ENCODE measurements around the gene MAST2. TPM values are rescaled to one million over a fixed set of nuclear protein-coding genes. Genes with fewer than 3 reads are reported as not detected.

Gene MAST2
- total and polyA plus RNA-seq, 2 of the 4 experiments (the other 2 are of a cell fraction): 14.2 to 41.0 TPM

GRCh38 chr1:45974541-45975269 is 171.3 kb downstream of the MAST2 start:
- H3K9ac ChIP-seq (ENCODE audit: low read depth, low read length): no peak overlapping the region
- H3K4me3 ChIP-seq (ENCODE audit: insufficient read depth, low read depth, low read length): no peak overlapping the region
- peaks cover 15 to 24% of the 10 kb centered on the region in 2 experiments for H3K79me1 ChIP-seq (ENCODE audit: low read depth in 1 of 2, low read length in 2 of 2)
- peaks cover 7% of the 10 kb centered on the region; the same call in 1 of the 2 replicates for H3K36me3 ChIP-seq (ENCODE audit: control insufficient read depth, insufficient read depth, low read length)
- DNase-seq (peak; percentile 68), ATAC-seq (ENCODE audit: low read depth) (no peak)
- H3K27ac ChIP-seq (ENCODE audit: insufficient read depth, low read length): no peak overlapping the region
- no peaks in the 10 kb centered on the region for H3K9me3 ChIP-seq (ENCODE audit: control insufficient read depth, insufficient read depth, low read length)
- H3K4ac ChIP-seq (ENCODE audit: low read depth, low read length): no peak overlapping the region
- POLR2A ChIA-PET (ENCODE audit: unreplicated experiment): no interaction called here
- peaks cover 2% of the 10 kb centered on the region; the same call in 1 of the 2 replicates for H3K4me1 ChIP-seq (ENCODE audit: control insufficient read depth, insufficient read depth, low read length)
- H2AK5ac ChIP-seq (ENCODE audit: low read depth, low read length): no peak overlapping the region
- TF ChIP-seq MAFK (IDR thresholded peaks at IDR 0.05; ENCODE audit: low read depth, low read length) (no peak), MAZ (IDR thresholded peaks at IDR 0.05; ENCODE audit: borderline replicate concordance, low read depth, low read length) (no peak), POLR2A (IDR thresholded peaks at IDR 0.05; ENCODE audit: low read depth, low read length) (no peak), RAD21 (IDR thresholded peaks at IDR 0.05; ENCODE audit: low read length) (no peak), SMC3 (IDR thresholded peaks at IDR 0.05; ENCODE audit: low read depth, low read length) (no peak), BHLHE40 (IDR thresholded peaks at IDR 0.05; ENCODE audit: low read depth, low read length) (no peak), CEBPB (IDR thresholded peaks at IDR 0.05; ENCODE audit: low read depth, low read length) (no peak), USF2 (IDR thresholded peaks at IDR 0.05; ENCODE audit: low read depth, low read length) (no peak)
- TF ChIP-seq, protein P1, sequence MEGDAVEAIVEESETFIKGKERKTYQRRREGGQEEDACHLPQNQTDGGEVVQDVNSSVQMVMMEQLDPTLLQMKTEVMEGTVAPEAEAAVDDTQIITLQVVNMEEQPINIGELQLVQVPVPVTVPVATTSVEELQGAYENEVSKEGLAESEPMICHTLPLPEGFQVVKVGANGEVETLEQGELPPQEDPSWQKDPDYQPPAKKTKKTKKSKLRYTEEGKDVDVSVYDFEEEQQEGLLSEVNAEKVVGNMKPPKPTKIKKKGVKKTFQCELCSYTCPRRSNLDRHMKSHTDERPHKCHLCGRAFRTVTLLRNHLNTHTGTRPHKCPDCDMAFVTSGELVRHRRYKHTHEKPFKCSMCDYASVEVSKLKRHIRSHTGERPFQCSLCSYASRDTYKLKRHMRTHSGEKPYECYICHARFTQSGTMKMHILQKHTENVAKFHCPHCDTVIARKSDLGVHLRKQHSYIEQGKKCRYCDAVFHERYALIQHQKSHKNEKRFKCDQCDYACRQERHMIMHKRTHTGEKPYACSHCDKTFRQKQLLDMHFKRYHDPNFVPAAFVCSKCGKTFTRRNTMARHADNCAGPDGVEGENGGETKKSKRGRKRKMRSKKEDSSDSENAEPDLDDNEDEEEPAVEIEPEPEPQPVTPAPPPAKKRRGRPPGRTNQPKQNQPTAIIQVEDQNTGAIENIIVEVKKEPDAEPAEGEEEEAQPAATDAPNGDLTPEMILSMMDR (conservative IDR thresholded peaks at IDR 0.05; ENCODE audit: low read depth, low read length): no peak
- no peak overlapping the region for H2BK20ac ChIP-seq (ENCODE audit: low read depth, low read length)
- H4K20me1 ChIP-seq (ENCODE audit: insufficient read depth, low read length): no peaks in the 10 kb centered on the region
- no peak overlapping the region for H4K8ac ChIP-seq (ENCODE audit: low read depth in 2 of 2, low read length in 2 of 2)
- no peak overlapping the region for H2BK120ac ChIP-seq (ENCODE audit: low read depth, low read length)
- no peak overlapping the region for H2BK5ac ChIP-seq (ENCODE audit: low read depth, low read length, poor library complexity, severe bottlenecking)
- no TSS peak for BruUV-seq (replicated peaks)
- no peak overlapping the region for H3K14ac ChIP-seq (replicated peaks; ENCODE audit: low read depth, low read length)
- H3K18ac ChIP-seq (ENCODE audit: low read depth, low read length): no peak overlapping the region
- H3K23ac ChIP-seq (ENCODE audit: low read depth, low read length): no peak overlapping the region
- no peaks in the 10 kb centered on the region for H3K27me3 ChIP-seq (ENCODE audit: control insufficient read depth, insufficient read depth, low read length)
- H4K5ac ChIP-seq (ENCODE audit: low read depth, low read length): no peak overlapping the region
- in situ Hi-C loops (cut with MboI; ENCODE audit: low sequenced_read_pairs) (no loop called here), intact Hi-C loops (cut with micrococcal nuclease) (no loop called here), dilution Hi-C loops (cut with HindIII; ENCODE audit: low sequenced_read_pairs, unreplicated experiment) (no loop called here)
- H4K91ac ChIP-seq (ENCODE audit: insufficient read depth, low read depth, low read length): no peak overlapping the region
- no peak overlapping the region for H2AFZ ChIP-seq (replicated peaks; ENCODE audit: low read length, poor library complexity)
- no peak overlapping the region for H3K56ac ChIP-seq (ENCODE audit: extremely low read depth, insufficient read depth, low read length)
- H2AK9ac ChIP-seq (replicated peaks; ENCODE audit: low read depth, low read length, poor library complexity): no peak overlapping the region
- CTCF ChIA-PET: interaction anchor here (0.7 kb wide), 1 partner anchor 69 kb away, joined by 3 read pairs; no protein-coding TSS in a partner anchor
- H3K9me1 ChIP-seq (ENCODE audit: insufficient read depth, low read length): peaks cover 8% of the 10 kb centered on the region
- no CpG with 5 or more reads among the region's 1 CpG for WGBS, 2 experiments (ENCODE audit: extremely low coverage in 2 of 2, insufficient read length in 1 of 2)
- H3K4me2 ChIP-seq (ENCODE audit: low read depth, low read length): no peak overlapping the region
- no peak overlapping the region for H2BK15ac ChIP-seq (ENCODE audit: low read depth, low read length)

All from IMR-90 (cell line).